GM12878 (cell line): ENCODE data around the gene AHCY. TPM values are rescaled to one million over a fixed set of nuclear protein-coding genes. Genes with fewer than 3 reads are reported as not detected.

Source experiments
- ATF7 ChIP-seq: fragments of 450-650 bp; IDR thresholded peaks from 2 replicates; pipeline ENCODE4 v1.6.1; 2016; ENCODE audit warnings: low read depth, mild to moderate bottlenecking
- CBFB ChIP-seq: IDR thresholded peaks from 2 replicates; pipeline ENCODE4 v1.6.1; 2016; ENCODE audit warnings: antibody characterized with exemption, low read depth
- CREB1 ChIP-seq: IDR thresholded peaks from 2 replicates; pipeline ENCODE4 v1.6.1; 2012; ENCODE audit warnings: low read depth, mild to moderate bottlenecking, inconsistent platforms
- ESRRA ChIP-seq: IDR thresholded peaks from 2 replicates; pipeline ENCODE4 v1.6.1; 2012; ENCODE audit warnings: mild to moderate bottlenecking, low read length, improper control_type of control experiment
- FOXK2 ChIP-seq: fragments of 450-650 bp; IDR thresholded peaks from 2 replicates; pipeline ENCODE4 v1.6.1; 2017; ENCODE audit warnings: mild to moderate bottlenecking, moderate library complexity
- IRF4 ChIP-seq: IDR thresholded peaks from 2 replicates; pipeline ENCODE4 v1.6.1; 2011; ENCODE audit warnings: low read depth, low read length
- LARP7 ChIP-seq: fragments of 450-650 bp; IDR thresholded peaks from 2 replicates; pipeline ENCODE4 v1.6.1; 2017; ENCODE audit warnings: mild to moderate bottlenecking
- NR2C2 ChIP-seq: IDR thresholded peaks from 2 replicates; pipeline ENCODE4 v1.6.1; 2011; ENCODE audit warnings: borderline replicate concordance, low read depth; ENCODE audit not compliant: control insufficient read depth, insufficient read length
- SUPT20H ChIP-seq: IDR thresholded peaks from 2 replicates; pipeline ENCODE4 v1.6.1; 2011; ENCODE audit warnings: low read depth, mild to moderate bottlenecking, low read length, moderate library complexity, borderline replicate concordance; ENCODE audit not compliant: control insufficient read depth
- polyA plus RNA-seq, 11 experiments: library from polyadenylated mRNA; depleted of rRNA in 4 of 11; unstranded in 6 of 11; stranded (reverse) in 5 of 11; fragments of >200 nt; fragmentation: Nextera tagmentation in 4 of 11; fragmentation: Illumina TruSeq in 1 of 11; extraction: Ambion mirVana in 4 of 11; extraction: Trizol in 1 of 11; gene quantifications; 1 replicate in 1 of 11; 2 replicates in 10 of 11; pipeline versions ENCODE4 v1.2.1 to v1.2.3, GENCODE V29; 2011 to 2016; ENCODE audit warnings: inconsistent platforms in 2 of 11, missing spikeins in 2 of 11, low read depth in 1 of 11
- total RNA-seq, 4 experiments: library from RNA; depleted of rRNA in 3 of 4; stranded (reverse); fragments of >200 nt in 3 of 4; fragmentation: Illumina TruSeq in 1 of 4; extraction: Trizol in 1 of 4; gene quantifications; 2 replicates each; pipeline versions ENCODE4 v1.2.1 to v1.2.3, GENCODE V29; 2013 to 2021
- TF ChIP-seq, protein P1 (sequence below): fragments of 450-650 bp; IDR thresholded peaks from 2 replicates; pipeline ENCODE4 v1.6.1; 2016; ENCODE audit warnings: mild to moderate bottlenecking
- TF ChIP-seq, protein P2 (sequence below): fragments of 450-650 bp; IDR thresholded peaks from 2 replicates; pipeline ENCODE4 v1.6.1; 2017; ENCODE audit warnings: borderline replicate concordance
- TF ChIP-seq, protein P3 (sequence below): fragments of 450-650 bp; formaldehyde crosslinking; IDR thresholded peaks from 2 replicates; pipeline ENCODE4 v1.4.0; 2020; ENCODE audit warnings: mild to moderate bottlenecking, moderate library complexity
- TF ChIP-seq, protein P4 (sequence below): fragments of 450-650 bp; IDR thresholded peaks from 2 replicates; pipeline ENCODE4 v1.6.1; 2017; ENCODE audit warnings: mild to moderate bottlenecking
- TF ChIP-seq, protein P5 (sequence below): IDR thresholded peaks from 2 replicates; pipeline ENCODE4 v1.6.1; 2012; ENCODE audit warnings: improper control_type of control experiment, low read depth, low read length; ENCODE audit not compliant: insufficient replicate concordance
- TF ChIP-seq, protein P6 (sequence below): fragments of 450-650 bp; conservative IDR thresholded peaks from 2 replicates; pipeline ENCODE4 v1.6.1; 2017; ENCODE audit warnings: mild to moderate bottlenecking, moderate library complexity

Gene AHCY
- total and polyA plus RNA-seq, 10 of the 15 experiments (the other 5 are each of a cell fraction or from before 2014, with no cell fraction given): 84.9 to 223 (median 181) TPM

DNA sequence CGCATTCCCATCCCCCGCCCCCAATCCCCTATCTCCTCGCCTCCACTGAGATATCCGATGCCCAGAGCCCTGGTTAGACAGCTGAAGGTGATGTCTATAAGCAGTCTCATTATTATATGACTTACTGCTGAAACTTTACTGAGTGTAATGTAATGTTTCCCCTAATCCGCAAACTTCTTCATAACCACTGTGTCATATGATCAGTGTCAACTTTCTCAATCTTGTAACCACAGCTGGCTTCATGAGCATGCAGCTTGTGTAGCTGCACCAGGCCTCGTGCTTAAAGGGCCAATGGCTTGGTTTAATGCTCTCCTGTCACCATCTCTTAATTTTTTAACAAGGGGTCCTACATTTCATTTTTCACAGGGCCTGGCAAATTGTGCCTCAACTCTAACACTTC, 53.9 kb downstream of the AHCY start (continued):
- TF ChIP-seq, protein P1, sequence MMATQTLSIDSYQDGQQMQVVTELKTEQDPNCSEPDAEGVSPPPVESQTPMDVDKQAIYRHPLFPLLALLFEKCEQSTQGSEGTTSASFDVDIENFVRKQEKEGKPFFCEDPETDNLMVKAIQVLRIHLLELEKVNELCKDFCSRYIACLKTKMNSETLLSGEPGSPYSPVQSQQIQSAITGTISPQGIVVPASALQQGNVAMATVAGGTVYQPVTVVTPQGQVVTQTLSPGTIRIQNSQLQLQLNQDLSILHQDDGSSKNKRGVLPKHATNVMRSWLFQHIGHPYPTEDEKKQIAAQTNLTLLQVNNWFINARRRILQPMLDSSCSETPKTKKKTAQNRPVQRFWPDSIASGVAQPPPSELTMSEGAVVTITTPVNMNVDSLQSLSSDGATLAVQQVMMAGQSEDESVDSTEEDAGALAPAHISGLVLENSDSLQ: peak; percentile 39; the same call in 1 of the 2 replicates
- TF ChIP-seq, protein P2, sequence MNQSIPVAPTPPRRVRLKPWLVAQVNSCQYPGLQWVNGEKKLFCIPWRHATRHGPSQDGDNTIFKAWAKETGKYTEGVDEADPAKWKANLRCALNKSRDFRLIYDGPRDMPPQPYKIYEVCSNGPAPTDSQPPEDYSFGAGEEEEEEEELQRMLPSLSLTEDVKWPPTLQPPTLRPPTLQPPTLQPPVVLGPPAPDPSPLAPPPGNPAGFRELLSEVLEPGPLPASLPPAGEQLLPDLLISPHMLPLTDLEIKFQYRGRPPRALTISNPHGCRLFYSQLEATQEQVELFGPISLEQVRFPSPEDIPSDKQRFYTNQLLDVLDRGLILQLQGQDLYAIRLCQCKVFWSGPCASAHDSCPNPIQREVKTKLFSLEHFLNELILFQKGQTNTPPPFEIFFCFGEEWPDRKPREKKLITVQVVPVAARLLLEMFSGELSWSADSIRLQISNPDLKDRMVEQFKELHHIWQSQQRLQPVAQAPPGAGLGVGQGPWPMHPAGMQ: no peak
- TF ChIP-seq, protein P3, sequence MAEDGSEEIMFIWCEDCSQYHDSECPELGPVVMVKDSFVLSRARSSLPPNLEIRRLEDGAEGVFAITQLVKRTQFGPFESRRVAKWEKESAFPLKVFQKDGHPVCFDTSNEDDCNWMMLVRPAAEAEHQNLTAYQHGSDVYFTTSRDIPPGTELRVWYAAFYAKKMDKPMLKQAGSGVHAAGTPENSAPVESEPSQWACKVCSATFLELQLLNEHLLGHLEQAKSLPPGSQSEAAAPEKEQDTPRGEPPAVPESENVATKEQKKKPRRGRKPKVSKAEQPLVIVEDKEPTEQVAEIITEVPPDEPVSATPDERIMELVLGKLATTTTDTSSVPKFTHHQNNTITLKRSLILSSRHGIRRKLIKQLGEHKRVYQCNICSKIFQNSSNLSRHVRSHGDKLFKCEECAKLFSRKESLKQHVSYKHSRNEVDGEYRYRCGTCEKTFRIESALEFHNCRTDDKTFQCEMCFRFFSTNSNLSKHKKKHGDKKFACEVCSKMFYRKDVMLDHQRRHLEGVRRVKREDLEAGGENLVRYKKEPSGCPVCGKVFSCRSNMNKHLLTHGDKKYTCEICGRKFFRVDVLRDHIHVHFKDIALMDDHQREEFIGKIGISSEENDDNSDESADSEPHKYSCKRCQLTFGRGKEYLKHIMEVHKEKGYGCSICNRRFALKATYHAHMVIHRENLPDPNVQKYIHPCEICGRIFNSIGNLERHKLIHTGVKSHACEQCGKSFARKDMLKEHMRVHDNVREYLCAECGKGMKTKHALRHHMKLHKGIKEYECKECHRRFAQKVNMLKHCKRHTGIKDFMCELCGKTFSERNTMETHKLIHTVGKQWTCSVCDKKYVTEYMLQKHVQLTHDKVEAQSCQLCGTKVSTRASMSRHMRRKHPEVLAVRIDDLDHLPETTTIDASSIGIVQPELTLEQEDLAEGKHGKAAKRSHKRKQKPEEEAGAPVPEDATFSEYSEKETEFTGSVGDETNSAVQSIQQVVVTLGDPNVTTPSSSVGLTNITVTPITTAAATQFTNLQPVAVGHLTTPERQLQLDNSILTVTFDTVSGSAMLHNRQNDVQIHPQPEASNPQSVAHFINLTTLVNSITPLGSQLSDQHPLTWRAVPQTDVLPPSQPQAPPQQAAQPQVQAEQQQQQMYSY (CRISPR knock-in tag): no peak
- TF ChIP-seq, protein P4, sequence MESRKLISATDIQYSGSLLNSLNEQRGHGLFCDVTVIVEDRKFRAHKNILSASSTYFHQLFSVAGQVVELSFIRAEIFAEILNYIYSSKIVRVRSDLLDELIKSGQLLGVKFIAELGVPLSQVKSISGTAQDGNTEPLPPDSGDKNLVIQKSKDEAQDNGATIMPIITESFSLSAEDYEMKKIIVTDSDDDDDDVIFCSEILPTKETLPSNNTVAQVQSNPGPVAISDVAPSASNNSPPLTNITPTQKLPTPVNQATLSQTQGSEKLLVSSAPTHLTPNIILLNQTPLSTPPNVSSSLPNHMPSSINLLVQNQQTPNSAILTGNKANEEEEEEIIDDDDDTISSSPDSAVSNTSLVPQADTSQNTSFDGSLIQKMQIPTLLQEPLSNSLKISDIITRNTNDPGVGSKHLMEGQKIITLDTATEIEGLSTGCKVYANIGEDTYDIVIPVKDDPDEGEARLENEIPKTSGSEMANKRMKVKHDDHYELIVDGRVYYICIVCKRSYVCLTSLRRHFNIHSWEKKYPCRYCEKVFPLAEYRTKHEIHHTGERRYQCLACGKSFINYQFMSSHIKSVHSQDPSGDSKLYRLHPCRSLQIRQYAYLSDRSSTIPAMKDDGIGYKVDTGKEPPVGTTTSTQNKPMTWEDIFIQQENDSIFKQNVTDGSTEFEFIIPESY: no peak
- TF ChIP-seq LARP7 (no peak), CBFB (peak; percentile 68), ATF7 (peak; percentile 66), FOXK2 (no peak), IRF4 (no peak), CREB1 (no peak), ESRRA (no peak), SUPT20H (no peak), NR2C2 (no peak)
- TF ChIP-seq, protein P5, sequence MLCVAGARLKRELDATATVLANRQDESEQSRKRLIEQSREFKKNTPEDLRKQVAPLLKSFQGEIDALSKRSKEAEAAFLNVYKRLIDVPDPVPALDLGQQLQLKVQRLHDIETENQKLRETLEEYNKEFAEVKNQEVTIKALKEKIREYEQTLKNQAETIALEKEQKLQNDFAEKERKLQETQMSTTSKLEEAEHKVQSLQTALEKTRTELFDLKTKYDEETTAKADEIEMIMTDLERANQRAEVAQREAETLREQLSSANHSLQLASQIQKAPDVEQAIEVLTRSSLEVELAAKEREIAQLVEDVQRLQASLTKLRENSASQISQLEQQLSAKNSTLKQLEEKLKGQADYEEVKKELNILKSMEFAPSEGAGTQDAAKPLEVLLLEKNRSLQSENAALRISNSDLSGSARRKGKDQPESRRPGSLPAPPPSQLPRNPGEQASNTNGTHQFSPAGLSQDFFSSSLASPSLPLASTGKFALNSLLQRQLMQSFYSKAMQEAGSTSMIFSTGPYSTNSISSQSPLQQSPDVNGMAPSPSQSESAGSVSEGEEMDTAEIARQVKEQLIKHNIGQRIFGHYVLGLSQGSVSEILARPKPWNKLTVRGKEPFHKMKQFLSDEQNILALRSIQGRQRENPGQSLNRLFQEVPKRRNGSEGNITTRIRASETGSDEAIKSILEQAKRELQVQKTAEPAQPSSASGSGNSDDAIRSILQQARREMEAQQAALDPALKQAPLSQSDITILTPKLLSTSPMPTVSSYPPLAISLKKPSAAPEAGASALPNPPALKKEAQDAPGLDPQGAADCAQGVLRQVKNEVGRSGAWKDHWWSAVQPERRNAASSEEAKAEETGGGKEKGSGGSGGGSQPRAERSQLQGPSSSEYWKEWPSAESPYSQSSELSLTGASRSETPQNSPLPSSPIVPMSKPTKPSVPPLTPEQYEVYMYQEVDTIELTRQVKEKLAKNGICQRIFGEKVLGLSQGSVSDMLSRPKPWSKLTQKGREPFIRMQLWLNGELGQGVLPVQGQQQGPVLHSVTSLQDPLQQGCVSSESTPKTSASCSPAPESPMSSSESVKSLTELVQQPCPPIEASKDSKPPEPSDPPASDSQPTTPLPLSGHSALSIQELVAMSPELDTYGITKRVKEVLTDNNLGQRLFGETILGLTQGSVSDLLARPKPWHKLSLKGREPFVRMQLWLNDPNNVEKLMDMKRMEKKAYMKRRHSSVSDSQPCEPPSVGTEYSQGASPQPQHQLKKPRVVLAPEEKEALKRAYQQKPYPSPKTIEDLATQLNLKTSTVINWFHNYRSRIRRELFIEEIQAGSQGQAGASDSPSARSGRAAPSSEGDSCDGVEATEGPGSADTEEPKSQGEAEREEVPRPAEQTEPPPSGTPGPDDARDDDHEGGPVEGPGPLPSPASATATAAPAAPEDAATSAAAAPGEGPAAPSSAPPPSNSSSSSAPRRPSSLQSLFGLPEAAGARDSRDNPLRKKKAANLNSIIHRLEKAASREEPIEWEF: no peak
- TF ChIP-seq, protein P6, sequence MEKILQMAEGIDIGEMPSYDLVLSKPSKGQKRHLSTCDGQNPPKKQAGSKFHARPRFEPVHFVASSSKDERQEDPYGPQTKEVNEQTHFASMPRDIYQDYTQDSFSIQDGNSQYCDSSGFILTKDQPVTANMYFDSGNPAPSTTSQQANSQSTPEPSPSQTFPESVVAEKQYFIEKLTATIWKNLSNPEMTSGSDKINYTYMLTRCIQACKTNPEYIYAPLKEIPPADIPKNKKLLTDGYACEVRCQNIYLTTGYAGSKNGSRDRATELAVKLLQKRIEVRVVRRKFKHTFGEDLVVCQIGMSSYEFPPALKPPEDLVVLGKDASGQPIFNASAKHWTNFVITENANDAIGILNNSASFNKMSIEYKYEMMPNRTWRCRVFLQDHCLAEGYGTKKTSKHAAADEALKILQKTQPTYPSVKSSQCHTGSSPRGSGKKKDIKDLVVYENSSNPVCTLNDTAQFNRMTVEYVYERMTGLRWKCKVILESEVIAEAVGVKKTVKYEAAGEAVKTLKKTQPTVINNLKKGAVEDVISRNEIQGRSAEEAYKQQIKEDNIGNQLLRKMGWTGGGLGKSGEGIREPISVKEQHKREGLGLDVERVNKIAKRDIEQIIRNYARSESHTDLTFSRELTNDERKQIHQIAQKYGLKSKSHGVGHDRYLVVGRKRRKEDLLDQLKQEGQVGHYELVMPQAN: no peak
